HG02623 (cell line): ENCODE measurements around the gene DNAJC27.

Source experiments
- ATAC-seq: cut with Tn5 transposase; IDR thresholded peaks from one replicate; pipeline ENCODE4 v1.9.1; 2021; ENCODE audit warnings: moderate library complexity; ENCODE audit not compliant: unreplicated experiment

The DNAJC27 gene

DNA sequence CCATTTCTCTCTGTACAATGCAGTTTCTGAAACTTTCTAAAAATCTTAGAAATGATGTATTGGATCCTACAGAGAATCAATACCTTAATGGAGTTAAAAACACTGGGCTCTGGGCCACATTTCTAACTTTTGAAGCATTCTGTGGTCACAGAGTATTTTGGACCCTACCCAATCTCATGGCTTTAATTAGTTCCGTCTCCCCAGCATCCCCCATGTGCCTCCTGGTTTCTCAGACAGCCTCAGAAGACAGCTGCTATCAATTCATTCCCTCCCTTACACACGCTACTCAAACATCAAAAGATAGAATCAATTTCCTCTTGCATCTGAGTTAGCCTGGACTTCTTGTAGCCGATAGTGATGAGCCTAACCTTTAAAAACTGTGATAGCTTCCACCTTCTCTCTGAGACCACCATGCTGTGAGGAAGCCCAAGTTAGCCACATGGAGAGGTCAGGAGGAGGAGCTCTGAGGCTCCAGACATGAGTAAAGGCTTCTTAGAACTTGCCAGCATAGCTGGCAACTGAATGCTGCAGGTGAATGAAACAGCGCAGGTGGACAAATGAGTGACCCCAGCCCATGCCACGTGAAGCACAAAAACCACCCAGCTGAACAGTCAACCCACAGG lies 62.1 kb downstream of the DNAJC27 start:
- no peak for ATAC-seq

DNA sequence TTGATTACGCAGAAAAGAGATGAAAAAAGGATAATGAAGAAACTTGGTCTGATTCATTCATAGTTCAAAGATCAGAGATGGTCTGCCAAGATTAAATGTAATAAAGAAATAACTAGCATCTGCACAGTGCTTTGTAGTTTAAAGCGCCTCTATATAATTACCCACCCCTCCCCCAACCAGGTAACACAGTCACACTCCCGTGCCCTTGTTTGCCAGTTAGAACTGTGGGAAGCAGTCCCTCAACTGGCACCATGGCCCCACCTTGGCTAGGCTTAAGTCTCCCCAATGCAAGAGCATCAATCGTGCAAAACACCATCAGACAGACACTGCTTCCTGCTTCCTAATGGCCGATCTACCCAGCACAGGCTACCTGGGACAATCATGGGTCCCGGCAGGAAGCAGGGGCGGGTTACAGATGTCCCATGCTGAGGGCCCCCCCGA lies 63.3 kb downstream of the DNAJC27 start:
- no peak for ATAC-seq

- ATAC-seq, result no peak
Observed at GRCh38 chr2:24907116-24907515, 64.6 kb downstream of the DNAJC27 start.

DNA sequence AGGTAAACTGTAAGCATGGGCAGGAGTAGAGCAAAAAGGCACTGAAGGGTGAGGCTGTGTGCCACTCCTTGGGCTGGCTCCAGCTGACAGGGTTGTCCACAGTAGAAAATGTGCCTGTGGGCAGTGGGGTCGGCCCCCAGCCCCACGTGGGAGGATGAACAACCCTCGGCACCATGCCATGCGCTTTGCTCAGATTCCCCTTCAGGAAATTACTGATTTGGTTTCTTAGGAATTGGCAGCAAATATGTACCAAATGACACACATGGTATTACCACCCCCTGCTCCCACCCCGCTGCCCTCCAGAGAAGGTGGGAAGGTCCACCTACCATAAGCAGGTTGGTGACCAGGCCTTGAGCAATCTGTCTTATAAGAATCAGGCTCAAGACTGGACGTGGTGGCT lies 65.3 kb downstream of the DNAJC27 start:
- no peak for ATAC-seq

- no peak for ATAC-seq
Observed at GRCh38 chr2:24903161-24904103, 68.3 kb downstream of the DNAJC27 start.

GRCh38 chr2:24899361-24899910 lies 72.3 kb downstream of the DNAJC27 start:
- no peak for ATAC-seq

- no peak for ATAC-seq
Observed at GRCh38 chr2:24898122-24899109, 73.3 kb downstream of the DNAJC27 start.

DNA sequence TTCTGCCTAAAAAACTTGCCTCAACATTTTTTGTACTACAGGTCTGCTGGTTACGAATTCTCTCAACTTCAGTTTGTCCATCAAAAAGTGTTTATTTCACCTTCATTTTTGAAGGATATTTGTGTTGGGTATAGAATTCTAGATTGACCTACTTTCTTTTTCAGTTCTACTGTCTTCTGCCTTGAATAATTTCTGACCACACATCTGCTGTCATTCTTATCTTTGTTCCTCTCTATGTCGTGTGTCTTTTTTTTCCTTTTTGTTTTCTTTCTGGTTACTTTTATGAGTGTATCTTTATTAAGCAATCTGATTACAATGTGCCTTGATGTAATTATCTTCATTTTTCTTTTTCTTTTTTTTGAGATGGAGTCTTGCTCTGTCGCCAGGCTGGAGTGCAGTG lies 77.0 kb downstream of the DNAJC27 start:
- ATAC-seq, result no peak

GRCh38 chr2:24893934-24894333 lies 77.8 kb downstream of the DNAJC27 start:
- ATAC-seq, result no peak
